Measurements from ENCODE around the gene TXK.

Gene TXK

GRCh38 chr4:48064349-48064748 lies 69.7 kb downstream of the TXK start:
- in situ Hi-C loops (cut with HindIII; ENCODE audit: low sequenced_read_pairs), result no loop called here

GRCh38 chr4:48058617-48059530 lies 75.2 kb downstream of the TXK start:
- in situ Hi-C loops (cut with HindIII; ENCODE audit: low sequenced_read_pairs), result no loop called here

- in situ Hi-C loops (cut with HindIII; ENCODE audit: low sequenced_read_pairs), result no loop called here
These were observed 83.0 kb downstream of the TXK start for GRCh38 chr4:48051078-48051477.

- in situ Hi-C loops (cut with HindIII; ENCODE audit: low sequenced_read_pairs), result no loop called here
These were observed 84.6 kb downstream of the TXK start for GRCh38 chr4:48049483-48049882.

GRCh38 chr4:48047896-48048295 lies 86.2 kb downstream of the TXK start:
- in situ Hi-C loops (cut with HindIII; ENCODE audit: low sequenced_read_pairs), result no loop called here

- in situ Hi-C loops (cut with HindIII; ENCODE audit: low sequenced_read_pairs), result no loop called here
These were observed 86.6 kb downstream of the TXK start for GRCh38 chr4:48047421-48047844.

GRCh38 chr4:48046059-48046458 lies 88.0 kb downstream of the TXK start:
- in situ Hi-C loops (cut with HindIII; ENCODE audit: low sequenced_read_pairs), result no loop called here

GRCh38 chr4:48044298-48044697 lies 89.8 kb downstream of the TXK start:
- in situ Hi-C loops (cut with HindIII; ENCODE audit: low sequenced_read_pairs), result no loop called here

- in situ Hi-C loops (cut with HindIII; ENCODE audit: low sequenced_read_pairs), result no loop called here
These were observed 90.5 kb downstream of the TXK start for GRCh38 chr4:48043504-48043903.

- in situ Hi-C loops (cut with HindIII; ENCODE audit: low sequenced_read_pairs), result no loop called here
These were observed 91.0 kb downstream of the TXK start for GRCh38 chr4:48042979-48043461.

GRCh38 chr4:48041535-48042137 lies 92.4 kb downstream of the TXK start:
- in situ Hi-C loops (cut with HindIII; ENCODE audit: low sequenced_read_pairs), result no loop called here

GRCh38 chr4:48039561-48039960 lies 94.5 kb downstream of the TXK start:
- in situ Hi-C loops (cut with HindIII; ENCODE audit: low sequenced_read_pairs), result no loop called here

- in situ Hi-C loops (cut with HindIII; ENCODE audit: low sequenced_read_pairs), result no loop called here
These were observed 95.4 kb downstream of the TXK start for GRCh38 chr4:48038666-48039065.

- in situ Hi-C loops (cut with HindIII; ENCODE audit: low sequenced_read_pairs), result no loop called here
These were observed 97.0 kb downstream of the TXK start for GRCh38 chr4:48037117-48037462.

GRCh38 chr4:48035952-48036351 lies 98.1 kb downstream of the TXK start:
- in situ Hi-C loops (cut with HindIII; ENCODE audit: low sequenced_read_pairs), result no loop called here

- in situ Hi-C loops (cut with HindIII; ENCODE audit: low sequenced_read_pairs), result no loop called here
These were observed 100.1 kb downstream of the TXK start for GRCh38 chr4:48033825-48034413.

GRCh38 chr4:48033412-48033811 lies 100.6 kb downstream of the TXK start:
- in situ Hi-C loops (cut with HindIII; ENCODE audit: low sequenced_read_pairs), result no loop called here

GRCh38 chr4:48032721-48033120 lies 101.3 kb downstream of the TXK start:
- in situ Hi-C loops (cut with HindIII; ENCODE audit: low sequenced_read_pairs), result no loop called here

- in situ Hi-C loops (cut with HindIII; ENCODE audit: low sequenced_read_pairs), result no loop called here
These were observed 102.1 kb downstream of the TXK start for GRCh38 chr4:48031802-48032525.

GRCh38 chr4:48030470-48030869 lies 103.6 kb downstream of the TXK start:
- in situ Hi-C loops (cut with HindIII; ENCODE audit: low sequenced_read_pairs), result no loop called here

GRCh38 chr4:48028696-48029095 lies 105.4 kb downstream of the TXK start:
- in situ Hi-C loops (cut with HindIII; ENCODE audit: low sequenced_read_pairs), result loop anchor here (5.0 kb wide), 1 partner anchor 69 kb away; no protein-coding TSS in a partner anchor

All from endothelial cell of hepatic sinusoid (primary cell).